ENCODE measurements around the gene KRT2. TPM values are rescaled to one million over a fixed set of nuclear protein-coding genes. Genes with fewer than 3 reads are reported as not detected.

Gene KRT2
- total and polyA plus RNA-seq, 5 donors from 2014 or later, result 0.23 to 0.80 (median 0.34) TPM; not detected in 1

- no peak overlapping the region for H3K27ac Mint-ChIP-seq
- no peaks in the 10 kb centered on the region for H3K4me1 ChIP-seq (ENCODE audit: control insufficient read depth, insufficient read depth, low read length, poor library complexity, severe bottlenecking)
- no peak for DNase-seq
Observed at GRCh38 chr12:52662918-52663229, 10.9 kb upstream of the KRT2 start.

DNA sequence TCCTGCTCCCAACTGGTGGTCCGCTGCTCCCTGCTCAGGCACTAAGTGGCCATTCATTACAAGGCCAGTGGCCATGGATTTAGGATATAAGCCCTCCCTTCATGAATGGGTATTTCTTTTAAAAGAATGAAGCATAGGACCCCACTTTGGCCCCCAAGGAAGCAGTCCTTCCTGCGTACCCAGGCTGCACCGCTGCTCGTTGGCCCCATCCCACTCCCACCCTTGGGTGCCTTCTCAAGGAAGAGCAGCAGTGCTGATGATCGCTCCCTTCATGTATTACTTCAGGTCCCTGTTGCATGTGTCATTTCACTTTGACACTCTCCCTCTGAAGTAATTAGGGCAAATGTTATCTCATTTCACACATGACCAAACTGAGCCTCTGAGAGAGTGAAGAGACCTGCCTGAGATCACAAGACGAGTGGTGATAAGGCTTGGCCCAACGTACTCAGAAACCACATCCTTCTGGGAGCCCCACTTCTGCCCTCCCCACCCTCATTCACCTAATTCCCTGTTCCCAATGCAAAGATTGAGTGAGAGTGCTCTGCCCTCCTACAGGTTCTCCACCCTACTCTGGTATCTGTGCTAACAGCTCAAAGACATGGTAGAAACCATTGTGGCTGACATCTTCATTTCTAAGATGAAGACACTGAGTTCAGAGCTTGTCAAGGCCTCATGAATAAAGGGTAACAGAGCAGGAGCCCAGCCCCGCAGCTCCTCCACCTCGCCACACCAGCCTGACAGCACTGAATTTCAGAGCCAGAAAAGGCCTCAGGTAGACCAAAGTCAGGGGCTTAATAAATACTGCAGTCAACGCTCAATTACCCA lies 10.3 kb upstream of the KRT2 start:
- Mint-ChIP-seq H3K36me3 (no peaks in the 10 kb centered on the region), H3K9me3 (no peaks in the 10 kb centered on the region), H3K27me3 (peaks cover 7% of the 10 kb centered on the region), H3K4me1 (no peaks in the 10 kb centered on the region), H3K4me3 (no peak overlapping the region), H3K27ac (peak overlapping the region in 1 of 3 donors; percentile 6)
- no peak overlapping the region for H3K27ac ChIP-seq (ENCODE audit: insufficient read depth, low read length, poor library complexity, severe bottlenecking)
- H3K9me3 ChIP-seq (ENCODE audit: control insufficient read depth in 2 of 2, low read length in 2 of 2), result no peaks in the 10 kb centered on the region
- peaks cover 1% of the 10 kb centered on the region for H3K27me3 ChIP-seq (ENCODE audit: control insufficient read depth, insufficient read depth, low read length)
- H3K36me3 ChIP-seq (ENCODE audit: control insufficient read depth, insufficient read depth, low read length), result no peaks in the 10 kb centered on the region
- no peaks in the 10 kb centered on the region for H3K4me1 ChIP-seq (ENCODE audit: control insufficient read depth, insufficient read depth, low read length, poor library complexity, severe bottlenecking)
- ATAC-seq (ENCODE audit: low read depth in 2 of 2) (no peak), DNase-seq (no peak)
- H3K4me3 ChIP-seq (ENCODE audit: low read depth, low read length), result no peak overlapping the region

More at GRCh38 chr12:52662918-52663229, 10.9 kb upstream of the KRT2 start:
- no peaks in the 10 kb centered on the region for H3K9me3 ChIP-seq (ENCODE audit: control insufficient read depth in 2 of 2, low read length in 2 of 2)
- H3K36me3 Mint-ChIP-seq, result no peaks in the 10 kb centered on the region
- H3K4me3 Mint-ChIP-seq, result no peak overlapping the region
- H3K27me3 ChIP-seq (ENCODE audit: control insufficient read depth, insufficient read depth, low read length), result peaks cover 1% of the 10 kb centered on the region
- no peak overlapping the region for H3K4me3 ChIP-seq (ENCODE audit: low read depth, low read length)
- H3K27ac ChIP-seq (ENCODE audit: insufficient read depth, low read length, poor library complexity, severe bottlenecking), result no peak overlapping the region
- H3K4me1 Mint-ChIP-seq, result no peaks in the 10 kb centered on the region
- peaks cover 7% of the 10 kb centered on the region for H3K27me3 Mint-ChIP-seq
- no peak for ATAC-seq (ENCODE audit: low read depth in 2 of 2)
- H3K9me3 Mint-ChIP-seq, result peaks cover 0 to 1% (median 0%) of the 10 kb centered on the region in 7 donors
- no peaks in the 10 kb centered on the region for H3K36me3 ChIP-seq (ENCODE audit: control insufficient read depth, insufficient read depth, low read length)

DNA sequence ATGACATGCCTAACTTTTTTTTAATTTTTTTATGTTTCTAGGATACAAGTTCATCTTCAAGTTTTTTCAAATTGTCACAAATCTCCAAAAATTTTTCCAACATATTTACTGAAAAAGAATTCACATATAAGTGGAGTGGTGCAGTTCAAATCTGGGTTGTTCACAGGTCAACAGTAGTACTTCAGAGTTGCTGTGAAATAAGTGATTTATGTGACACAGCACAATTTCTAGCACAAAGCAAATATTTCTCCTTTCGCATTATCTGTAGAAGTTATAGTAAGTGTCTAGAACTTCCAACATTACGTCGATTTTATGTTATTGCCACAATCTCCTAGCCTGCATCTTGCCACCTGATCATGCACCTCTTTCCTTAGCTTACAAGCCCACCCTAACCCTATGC lies 9.7 kb upstream of the KRT2 start:
- Histone ChIP-seq H3K27me3 (ENCODE audit: control insufficient read depth, insufficient read depth, low read length) (peaks cover 1% of the 10 kb centered on the region), H3K36me3 (ENCODE audit: control insufficient read depth, insufficient read depth, low read length) (no peaks in the 10 kb centered on the region), H3K4me1 (ENCODE audit: control insufficient read depth, insufficient read depth, low read length, poor library complexity, severe bottlenecking) (no peaks in the 10 kb centered on the region), H3K4me3 (ENCODE audit: low read depth, low read length) (no peak overlapping the region), H3K9me3 (ENCODE audit: control insufficient read depth in 2 of 2, low read length in 2 of 2) (no peaks in the 10 kb centered on the region), H3K27ac (ENCODE audit: insufficient read depth, low read length, poor library complexity, severe bottlenecking) (no peak overlapping the region)
- Mint-ChIP-seq H3K27ac (peak overlapping the region in 1 of 3 donors; percentile 6), H3K27me3 (peaks cover 9% of the 10 kb centered on the region), H3K4me3 (no peak overlapping the region), H3K4me1 (no peaks in the 10 kb centered on the region), H3K9me3 (no peaks in the 10 kb centered on the region), H3K36me3 (no peaks in the 10 kb centered on the region)
- no peak for ATAC-seq (ENCODE audit: low read depth in 2 of 2)
- no peak for DNase-seq

GRCh38 chr12:52660934-52661499 lies 9.0 kb upstream of the KRT2 start:
- Mint-ChIP-seq H3K27ac (no peak overlapping the region), H3K4me1 (peaks cover 0 to 3% (median 0%) of the 10 kb centered on the region in 4 donors), H3K4me3 (no peak overlapping the region), H3K9me3 (no peaks in the 10 kb centered on the region), H3K27me3 (peaks cover 13% of the 10 kb centered on the region), H3K36me3 (no peaks in the 10 kb centered on the region)
- H3K4me3 ChIP-seq (ENCODE audit: low read depth, low read length), result no peak overlapping the region
- no peak for ATAC-seq (ENCODE audit: low read depth in 2 of 2)
- no peaks in the 10 kb centered on the region for H3K9me3 ChIP-seq (ENCODE audit: control insufficient read depth in 2 of 2, low read length in 2 of 2)
- no peak overlapping the region for H3K27ac ChIP-seq (ENCODE audit: insufficient read depth, low read length, poor library complexity, severe bottlenecking)
- no peak for DNase-seq
- H3K27me3 ChIP-seq (ENCODE audit: control insufficient read depth, insufficient read depth, low read length), result peaks cover 1% of the 10 kb centered on the region
- H3K4me1 ChIP-seq (ENCODE audit: control insufficient read depth, insufficient read depth, low read length, poor library complexity, severe bottlenecking), result no peaks in the 10 kb centered on the region
- H3K36me3 ChIP-seq (ENCODE audit: control insufficient read depth, insufficient read depth, low read length), result no peaks in the 10 kb centered on the region

DNA sequence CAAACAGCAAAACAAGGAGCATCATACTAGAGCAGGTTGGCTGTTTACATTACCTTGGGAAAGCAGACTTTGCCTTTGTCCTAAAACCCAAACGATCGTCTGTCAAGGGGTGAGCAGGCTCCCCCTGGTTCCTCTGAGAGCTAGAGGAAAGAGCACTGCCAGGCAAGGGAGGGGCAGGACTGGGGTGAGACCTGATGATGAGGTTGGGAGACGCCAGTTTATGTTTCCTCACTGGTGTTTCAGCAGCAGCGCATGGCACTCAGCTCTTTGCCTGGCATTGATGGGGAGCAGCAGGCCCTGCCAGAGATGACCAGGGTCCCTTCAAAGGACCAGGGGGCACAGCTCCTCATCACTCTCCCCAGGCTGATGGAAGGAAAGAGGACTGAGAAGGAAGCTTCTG lies 7.9 kb upstream of the KRT2 start:
- Mint-ChIP-seq H3K27ac (peak overlapping the region in 1 of 3 donors; percentile 45), H3K9me3 (no peaks in the 10 kb centered on the region), H3K27me3 (peaks cover 17% of the 10 kb centered on the region), H3K36me3 (no peaks in the 10 kb centered on the region), H3K4me1 (peaks cover 0 to 3% (median 0%) of the 10 kb centered on the region in 4 donors), H3K4me3 (no peak overlapping the region)
- H3K4me1 ChIP-seq (ENCODE audit: control insufficient read depth, insufficient read depth, low read length, poor library complexity, severe bottlenecking), result no peaks in the 10 kb centered on the region
- no peak overlapping the region for H3K27ac ChIP-seq (ENCODE audit: insufficient read depth, low read length, poor library complexity, severe bottlenecking)
- H3K27me3 ChIP-seq (ENCODE audit: control insufficient read depth, insufficient read depth, low read length), result peaks cover 1% of the 10 kb centered on the region
- DNase-seq (no peak), ATAC-seq (ENCODE audit: low read depth in 2 of 2) (no peak)
- H3K9me3 ChIP-seq (ENCODE audit: control insufficient read depth in 2 of 2, low read length in 2 of 2), result no peaks in the 10 kb centered on the region
- H3K36me3 ChIP-seq (ENCODE audit: control insufficient read depth, insufficient read depth, low read length), result no peaks in the 10 kb centered on the region
- no peak overlapping the region for H3K4me3 ChIP-seq (ENCODE audit: low read depth, low read length)

DNA sequence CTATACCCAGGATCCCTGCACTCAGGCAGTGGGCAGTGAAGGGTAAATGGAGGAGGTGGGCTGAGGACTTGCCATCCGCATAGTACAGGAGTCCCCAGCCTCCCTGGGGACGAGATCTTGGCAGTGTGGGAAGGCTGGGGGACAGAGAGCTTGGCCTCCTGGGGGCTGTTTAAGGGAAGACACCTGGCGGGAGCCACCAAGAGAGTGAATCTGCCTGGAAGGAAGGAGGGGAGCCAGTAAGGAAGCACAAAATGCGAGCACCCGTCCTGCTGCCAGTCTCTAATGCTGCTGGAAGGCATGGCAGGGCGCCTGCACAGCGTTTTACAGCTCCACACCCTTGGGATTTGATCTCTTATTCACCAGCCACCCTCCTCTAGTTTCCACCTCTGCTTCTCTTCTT lies 7.4 kb upstream of the KRT2 start:
- ATAC-seq (ENCODE audit: low read depth in 2 of 2) (no peak), DNase-seq (no peak)
- Mint-ChIP-seq H3K27ac (no peak overlapping the region), H3K36me3 (no peaks in the 10 kb centered on the region), H3K4me1 (peaks cover 0 to 3% (median 0%) of the 10 kb centered on the region in 4 donors), H3K27me3 (peaks cover 17% of the 10 kb centered on the region), H3K4me3 (no peak overlapping the region), H3K9me3 (no peaks in the 10 kb centered on the region)
- H3K27ac ChIP-seq (ENCODE audit: insufficient read depth, low read length, poor library complexity, severe bottlenecking), result no peak overlapping the region
- no peak overlapping the region for H3K4me3 ChIP-seq (ENCODE audit: low read depth, low read length)
- peaks cover 1% of the 10 kb centered on the region for H3K27me3 ChIP-seq (ENCODE audit: control insufficient read depth, insufficient read depth, low read length)
- no peaks in the 10 kb centered on the region for H3K9me3 ChIP-seq (ENCODE audit: control insufficient read depth in 2 of 2, low read length in 2 of 2)
- H3K36me3 ChIP-seq (ENCODE audit: control insufficient read depth, insufficient read depth, low read length), result no peaks in the 10 kb centered on the region
- no peaks in the 10 kb centered on the region for H3K4me1 ChIP-seq (ENCODE audit: control insufficient read depth, insufficient read depth, low read length, poor library complexity, severe bottlenecking)

- H3K36me3 Mint-ChIP-seq, result no peaks in the 10 kb centered on the region
- Histone ChIP-seq H3K4me1 (ENCODE audit: control insufficient read depth, insufficient read depth, low read length, poor library complexity, severe bottlenecking) (no peaks in the 10 kb centered on the region), H3K27ac (ENCODE audit: insufficient read depth, low read length, poor library complexity, severe bottlenecking) (no peak overlapping the region), H3K9me3 (ENCODE audit: control insufficient read depth in 2 of 2, low read length in 2 of 2) (no peaks in the 10 kb centered on the region), H3K27me3 (ENCODE audit: control insufficient read depth, insufficient read depth, low read length) (no peaks in the 10 kb centered on the region), H3K4me3 (ENCODE audit: low read depth, low read length) (no peak overlapping the region), H3K36me3 (ENCODE audit: control insufficient read depth, insufficient read depth, low read length) (no peaks in the 10 kb centered on the region)
- DNase-seq (no peak), ATAC-seq (ENCODE audit: low read depth in 2 of 2) (no peak)
- peaks cover 0 to 3% (median 0%) of the 10 kb centered on the region in 4 donors for H3K4me1 Mint-ChIP-seq
- no peak overlapping the region for H3K27ac Mint-ChIP-seq
- H3K4me3 Mint-ChIP-seq, result no peak overlapping the region
- no peaks in the 10 kb centered on the region for H3K9me3 Mint-ChIP-seq
- H3K27me3 Mint-ChIP-seq, result peaks cover 17% of the 10 kb centered on the region
Observed at GRCh38 chr12:52658196-52658595, 6.2 kb upstream of the KRT2 start.
